SK-N-SH treated with all-trans-retinoic acid at 6 μM for 48 hours (cell line): ENCODE results near the gene TAS2R3.

Source experiments
- BACH2 ChIP-seq: fragments of 250-450 bp; sonication (Bioruptor Pico); IDR thresholded peaks from 2 replicates; pipeline ENCODE4 v1.9.0; 2021; ENCODE audit warnings: mild to moderate bottlenecking, borderline replicate concordance
- CSDC2 ChIP-seq: fragments of 250-450 bp; sonication (Bioruptor Pico); IDR thresholded peaks from 2 replicates; pipeline ENCODE4 v1.5.0; 2020; ENCODE audit warnings: mild to moderate bottlenecking, moderate library complexity
- GLIS3 ChIP-seq: fragments of 250-450 bp; sonication (Bioruptor Pico); IDR thresholded peaks from 2 replicates; pipeline ENCODE4 v1.5.0; 2020; ENCODE audit warnings: mild to moderate bottlenecking, moderate library complexity
- PPARA ChIP-seq: fragments of 250-450 bp; sonication (Bioruptor Pico); IDR thresholded peaks from 2 replicates; pipeline ENCODE4 v1.5.0; 2020; ENCODE audit warnings: mild to moderate bottlenecking, borderline replicate concordance
- RARB ChIP-seq: fragments of 250-450 bp; sonication (Bioruptor Pico); IDR thresholded peaks from 2 replicates; pipeline ENCODE4 v1.8.0; 2021; ENCODE audit warnings: mild to moderate bottlenecking, moderate library complexity
- SNAI2 ChIP-seq: fragments of 250-450 bp; sonication (Bioruptor Pico); IDR thresholded peaks from 2 replicates; pipeline ENCODE4 v1.5.0; 2020; ENCODE audit warnings: mild to moderate bottlenecking, moderate library complexity
- TOX ChIP-seq: fragments of 250-450 bp; sonication (Bioruptor Pico); IDR thresholded peaks from 2 replicates; pipeline ENCODE4 v1.8.0; 2021; ENCODE audit warnings: mild to moderate bottlenecking, moderate library complexity, borderline replicate concordance
- ZC3H10 ChIP-seq: fragments of 250-450 bp; sonication (Bioruptor Pico); IDR thresholded peaks from 2 replicates; pipeline ENCODE4 v1.5.1; 2021; ENCODE audit warnings: mild to moderate bottlenecking, moderate library complexity
- ZFP30 ChIP-seq: fragments of 450-650 bp; formaldehyde crosslinking; IDR thresholded peaks from 2 replicates; pipeline ENCODE4 v1.5.0; 2022; ENCODE audit warnings: mild to moderate bottlenecking, moderate library complexity
- ZNF70 ChIP-seq: fragments of 450-650 bp; formaldehyde crosslinking; IDR thresholded peaks from 2 replicates; pipeline ENCODE4 v1.5.0; 2020; ENCODE audit warnings: mild to moderate bottlenecking, moderate library complexity
- TF ChIP-seq, protein P1 (sequence below): fragments of 250-450 bp; sonication (Bioruptor Pico); IDR thresholded peaks from 2 replicates; pipeline ENCODE4 v1.8.0; 2020; ENCODE audit warnings: mild to moderate bottlenecking, moderate library complexity, borderline replicate concordance
- TF ChIP-seq, protein P2 (sequence below): fragments of 250-450 bp; sonication (Bioruptor Pico); IDR thresholded peaks from 2 replicates; pipeline ENCODE4 v1.5.1; 2021; ENCODE audit warnings: mild to moderate bottlenecking, moderate library complexity
- TF ChIP-seq, protein P3 (sequence below): fragments of 250-450 bp; sonication (Bioruptor Pico); IDR thresholded peaks from 2 replicates; pipeline ENCODE4 v1.5.1; 2020; ENCODE audit warnings: low read depth, mild to moderate bottlenecking, moderate library complexity

DNA sequence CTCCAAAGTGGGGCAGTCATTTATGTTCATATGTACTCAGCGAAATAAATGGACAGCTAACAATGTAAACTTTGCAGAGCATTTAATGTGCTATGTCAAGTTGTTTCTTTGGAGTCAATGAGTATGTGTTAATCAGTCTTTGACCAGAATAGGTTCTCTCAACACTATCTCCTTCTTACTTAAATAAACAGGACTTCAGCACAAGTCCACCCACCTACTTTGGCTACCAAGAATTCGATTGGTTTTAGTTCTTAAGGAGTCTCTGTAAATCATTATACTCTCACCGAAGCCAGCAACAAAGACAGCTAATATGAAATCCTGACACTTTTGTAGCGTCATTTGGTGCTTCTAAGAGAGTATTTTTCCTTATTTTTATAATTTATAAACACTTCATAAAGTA is 48.9 kb upstream of the TAS2R3 start:
- TF ChIP-seq GLIS3 (CRISPR knock-in tag) (no peak), PPARA (CRISPR knock-in tag) (no peak), BACH2 (CRISPR knock-in tag) (no peak), ZNF70 (CRISPR knock-in tag) (no peak), ZC3H10 (no peak), CSDC2 (CRISPR knock-in tag) (no peak), ZFP30 (CRISPR knock-in tag) (no peak), SNAI2 (no peak), RARB (CRISPR knock-in tag) (no peak), TOX (CRISPR knock-in tag) (no peak)
- TF ChIP-seq, protein P1, sequence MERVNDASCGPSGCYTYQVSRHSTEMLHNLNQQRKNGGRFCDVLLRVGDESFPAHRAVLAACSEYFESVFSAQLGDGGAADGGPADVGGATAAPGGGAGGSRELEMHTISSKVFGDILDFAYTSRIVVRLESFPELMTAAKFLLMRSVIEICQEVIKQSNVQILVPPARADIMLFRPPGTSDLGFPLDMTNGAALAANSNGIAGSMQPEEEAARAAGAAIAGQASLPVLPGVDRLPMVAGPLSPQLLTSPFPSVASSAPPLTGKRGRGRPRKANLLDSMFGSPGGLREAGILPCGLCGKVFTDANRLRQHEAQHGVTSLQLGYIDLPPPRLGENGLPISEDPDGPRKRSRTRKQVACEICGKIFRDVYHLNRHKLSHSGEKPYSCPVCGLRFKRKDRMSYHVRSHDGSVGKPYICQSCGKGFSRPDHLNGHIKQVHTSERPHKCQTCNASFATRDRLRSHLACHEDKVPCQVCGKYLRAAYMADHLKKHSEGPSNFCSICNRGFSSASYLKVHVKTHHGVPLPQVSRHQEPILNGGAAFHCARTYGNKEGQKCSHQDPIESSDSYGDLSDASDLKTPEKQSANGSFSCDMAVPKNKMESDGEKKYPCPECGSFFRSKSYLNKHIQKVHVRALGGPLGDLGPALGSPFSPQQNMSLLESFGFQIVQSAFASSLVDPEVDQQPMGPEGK (CRISPR knock-in tag), result no peak
- TF ChIP-seq, protein P2, sequence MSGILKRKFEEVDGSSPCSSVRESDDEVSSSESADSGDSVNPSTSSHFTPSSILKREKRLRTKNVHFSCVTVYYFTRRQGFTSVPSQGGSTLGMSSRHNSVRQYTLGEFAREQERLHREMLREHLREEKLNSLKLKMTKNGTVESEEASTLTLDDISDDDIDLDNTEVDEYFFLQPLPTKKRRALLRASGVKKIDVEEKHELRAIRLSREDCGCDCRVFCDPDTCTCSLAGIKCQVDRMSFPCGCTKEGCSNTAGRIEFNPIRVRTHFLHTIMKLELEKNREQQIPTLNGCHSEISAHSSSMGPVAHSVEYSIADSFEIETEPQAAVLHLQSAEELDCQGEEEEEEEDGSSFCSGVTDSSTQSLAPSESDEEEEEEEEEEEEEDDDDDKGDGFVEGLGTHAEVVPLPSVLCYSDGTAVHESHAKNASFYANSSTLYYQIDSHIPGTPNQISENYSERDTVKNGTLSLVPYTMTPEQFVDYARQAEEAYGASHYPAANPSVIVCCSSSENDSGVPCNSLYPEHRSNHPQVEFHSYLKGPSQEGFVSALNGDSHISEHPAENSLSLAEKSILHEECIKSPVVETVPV (CRISPR knock-in tag), result no peak
- TF ChIP-seq, protein P3, sequence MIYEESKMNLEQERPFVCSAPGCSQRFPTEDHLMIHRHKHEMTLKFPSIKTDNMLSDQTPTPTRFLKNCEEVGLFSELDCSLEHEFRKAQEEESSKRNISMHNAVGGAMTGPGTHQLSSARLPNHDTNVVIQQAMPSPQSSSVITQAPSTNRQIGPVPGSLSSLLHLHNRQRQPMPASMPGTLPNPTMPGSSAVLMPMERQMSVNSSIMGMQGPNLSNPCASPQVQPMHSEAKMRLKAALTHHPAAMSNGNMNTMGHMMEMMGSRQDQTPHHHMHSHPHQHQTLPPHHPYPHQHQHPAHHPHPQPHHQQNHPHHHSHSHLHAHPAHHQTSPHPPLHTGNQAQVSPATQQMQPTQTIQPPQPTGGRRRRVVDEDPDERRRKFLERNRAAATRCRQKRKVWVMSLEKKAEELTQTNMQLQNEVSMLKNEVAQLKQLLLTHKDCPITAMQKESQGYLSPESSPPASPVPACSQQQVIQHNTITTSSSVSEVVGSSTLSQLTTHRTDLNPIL (CRISPR knock-in tag), result no peak
